PC-9 (cell line): Measurements from ENCODE around the gene GIGYF2. TPM values are rescaled to one million over a fixed set of nuclear protein-coding genes. Genes with fewer than 3 reads are reported as not detected.

Experiments used
- BruUV-seq: library from RNA; stranded (reverse); fragments of 400-500 nt; replicated peaks from 2 replicates; lab custom pipeline; 2021; lab: Mats Ljungman, UMichigan
- CTCF ChIA-PET: fragments of 300-600 bp; sonication (Branson Sonifier 250); formaldehyde crosslinking; loops from one replicate; lab custom pipeline; 2022; ENCODE audit warnings: antibody characterized with exemption; lab: Charles Lee
- POLR2A ChIA-PET: fragments of 300-600 bp; sonication (Branson Sonifier 250); formaldehyde crosslinking; loops from one replicate; lab custom pipeline; 2022; ENCODE audit warnings: antibody characterized with exemption; ENCODE audit not compliant: unreplicated experiment; lab: Charles Lee
- DNase-seq, 2 experiments: peaks; one replicate each; pipeline versions ENCODE4 v3.0.0 to v3.0.0-alpha.2; 2015 to 2022; ENCODE audit warnings: mixed read lengths in 1 of 2
- H2AFZ ChIP-seq: fragments of 200-600 bp; sonication (generic); 2 replicates; pipeline ENCODE4 v1.8.1; 2017; ENCODE audit warnings: antibody characterized with exemption
- H3F3A ChIP-seq: fragments of 200-600 bp; sonication (generic); 2 replicates; pipeline ENCODE4 v1.8.1; 2017; ENCODE audit warnings: antibody characterized with exemption, mild to moderate bottlenecking, low read depth; ENCODE audit not compliant: insufficient read depth
- H3K27ac ChIP-seq: fragments of 200-600 bp; sonication (generic); 2 replicates; pipeline ENCODE4 v1.6.1; 2016; ENCODE audit warnings: mixed run types
- H3K27me3 ChIP-seq: fragments of 200-600 bp; sonication (generic); 2 replicates; pipeline ENCODE4 v1.6.1; 2016; ENCODE audit warnings: low read depth, mixed run types; ENCODE audit not compliant: insufficient read depth
- H3K36me3 ChIP-seq: fragments of 200-600 bp; sonication (generic); 2 replicates; pipeline ENCODE4 v1.6.1; 2016; ENCODE audit warnings: low read depth, mixed run types
- H3K4me1 ChIP-seq: fragments of 200-600 bp; sonication (generic); replicated peaks from 2 replicates; pipeline ENCODE4 v1.6.1; 2016; ENCODE audit warnings: mixed run types; ENCODE audit not compliant: insufficient read depth
- H3K4me2 ChIP-seq: fragments of 200-600 bp; sonication (generic); 2 replicates; pipeline ENCODE4 v1.6.1; 2017; ENCODE audit warnings: mixed run types
- H3K4me3 ChIP-seq: fragments of 200-600 bp; sonication (generic); 2 replicates; pipeline ENCODE4 v1.6.1; 2016; ENCODE audit warnings: mixed run types
- H3K79me2 ChIP-seq: fragments of 200-600 bp; sonication (generic); 2 replicates; pipeline ENCODE4 v1.6.1; 2017; ENCODE audit warnings: low read depth, mixed run types
- H3K9me2 ChIP-seq: fragments of 200-600 bp; sonication (generic); 2 replicates; pipeline ENCODE4 v1.8.1; 2017; ENCODE audit warnings: mild to moderate bottlenecking; ENCODE audit not compliant: insufficient read depth
- H3K9me3 ChIP-seq: fragments of 200-600 bp; sonication (generic); 2 replicates; pipeline ENCODE4 v1.8.1; 2016; ENCODE audit warnings: low read depth; ENCODE audit not compliant: insufficient read depth
- H4K20me1 ChIP-seq: fragments of 200-600 bp; sonication (generic); 2 replicates; pipeline ENCODE4 v1.8.1; 2017; ENCODE audit not compliant: insufficient read depth
- CTCF ChIP-seq: fragments of 200-600 bp; sonication (generic); conservative IDR thresholded peaks from 2 replicates; pipeline ENCODE4 v1.6.1; 2017; ENCODE audit warnings: mixed run types, antibody characterized with exemption, mild to moderate bottlenecking, moderate library complexity
- EZH2 ChIP-seq: fragments of 200-600 bp; sonication (generic); IDR thresholded peaks from 2 replicates; pipeline ENCODE4 v1.8.0; 2017; ENCODE audit warnings: antibody characterized with exemption, low read depth
- intact Hi-C: fragments of 100-400 bp; cut with micrococcal nuclease; formaldehyde crosslinking; loops from one replicate; pipeline ENCODE4 v1.10.0; 2022; ENCODE audit not compliant: unreplicated experiment
- total RNA-seq: library from RNA; stranded (reverse); gene quantifications from 2 replicates; pipeline ENCODE4 v1.2.3, GENCODE V29; 2021

Gene GIGYF2
- total RNA-seq, 1 experiment from 2014 or later: 86.4 TPM

- intact Hi-C loops: no loop called here
- BruUV-seq: no TSS peak
- ChIA-PET CTCF (no interaction called here), POLR2A (no interaction called here)
- no peaks in the 10 kb centered on the region for H3K9me3 ChIP-seq
- H3K9me2 ChIP-seq: no peaks in the 10 kb centered on the region
- H3K4me2 ChIP-seq: peak overlapping the region; percentile 49; the same call in 1 of the 2 replicates
- no peaks in the 10 kb centered on the region for H4K20me1 ChIP-seq
- no peak for DNase-seq
- no peak for TF ChIP-seq CTCF
- TF ChIP-seq EZH2: no peak
- H3K27ac ChIP-seq: no peak overlapping the region
- no peak overlapping the region for H3K4me3 ChIP-seq
- no peaks in the 10 kb centered on the region for H3K27me3 ChIP-seq
- H3K4me1 ChIP-seq: no peaks in the 10 kb centered on the region
- H3K79me2 ChIP-seq: no peaks in the 10 kb centered on the region
- H3K36me3 ChIP-seq: no peaks in the 10 kb centered on the region
- H2AFZ ChIP-seq: no peak overlapping the region
- peaks cover 14% of the 10 kb centered on the region; the same call in 1 of the 2 replicates for H3F3A ChIP-seq
Measured at GRCh38 chr2:232877940-232878511, 180.9 kb downstream of the GIGYF2 start.

- no peak for DNase-seq
- H3K4me2 ChIP-seq: no peak overlapping the region
Measured at GRCh38 chr2:232878855-232879617, 181.9 kb downstream of the GIGYF2 start.

More at GRCh38 chr2:232878855-232879617, 181.9 kb downstream of the GIGYF2 start:
- BruUV-seq: no TSS peak
- Histone ChIP-seq H3K4me1 (no peaks in the 10 kb centered on the region), H3K27me3 (no peaks in the 10 kb centered on the region), H3K4me3 (no peak overlapping the region), H3K27ac (no peak overlapping the region), H2AFZ (no peak overlapping the region), H3K79me2 (no peaks in the 10 kb centered on the region), H3K36me3 (no peaks in the 10 kb centered on the region), H4K20me1 (no peaks in the 10 kb centered on the region), H3K9me3 (no peaks in the 10 kb centered on the region), H3K9me2 (no peaks in the 10 kb centered on the region), H3F3A (peaks cover 9% of the 10 kb centered on the region; the same call in 1 of the 2 replicates)
- CTCF ChIA-PET: no interaction called here
- intact Hi-C loops: no loop called here
- POLR2A ChIA-PET: no interaction called here
- no peak for TF ChIP-seq EZH2
- no peak for TF ChIP-seq CTCF
